GM12872 (cell line): ENCODE data around the gene PRDM16.

ENCODE experiments used
- TF ChIP-seq, protein P1 (sequence below): IDR thresholded peaks from 3 replicates; pipeline ENCODE4 v1.5.1; 2011; ENCODE audit warnings: low read depth, mild to moderate bottlenecking, low read length, moderate library complexity; ENCODE audit not compliant: insufficient read depth

PRDM16 gene

DNA sequence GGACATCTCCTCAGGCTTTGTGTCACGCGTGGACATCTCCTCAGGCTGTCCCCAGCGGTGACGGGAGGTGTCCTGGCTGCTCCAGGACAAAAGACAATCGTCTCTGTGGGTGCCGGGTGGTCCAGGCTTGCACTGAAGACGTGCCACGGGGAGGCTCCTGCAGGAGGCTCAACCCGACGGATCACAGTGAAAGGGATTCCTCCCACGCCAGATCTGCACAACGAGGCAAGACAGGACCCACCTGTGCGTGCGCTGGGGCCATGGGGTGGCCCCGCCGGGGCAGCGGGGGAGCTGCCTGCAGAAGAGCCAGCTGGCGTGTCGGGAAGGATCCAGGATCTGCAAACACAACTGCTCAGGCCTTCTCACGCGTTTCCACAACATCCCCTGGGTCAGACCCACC is 366.7 kb downstream of the PRDM16 start:
- TF ChIP-seq, protein P1, sequence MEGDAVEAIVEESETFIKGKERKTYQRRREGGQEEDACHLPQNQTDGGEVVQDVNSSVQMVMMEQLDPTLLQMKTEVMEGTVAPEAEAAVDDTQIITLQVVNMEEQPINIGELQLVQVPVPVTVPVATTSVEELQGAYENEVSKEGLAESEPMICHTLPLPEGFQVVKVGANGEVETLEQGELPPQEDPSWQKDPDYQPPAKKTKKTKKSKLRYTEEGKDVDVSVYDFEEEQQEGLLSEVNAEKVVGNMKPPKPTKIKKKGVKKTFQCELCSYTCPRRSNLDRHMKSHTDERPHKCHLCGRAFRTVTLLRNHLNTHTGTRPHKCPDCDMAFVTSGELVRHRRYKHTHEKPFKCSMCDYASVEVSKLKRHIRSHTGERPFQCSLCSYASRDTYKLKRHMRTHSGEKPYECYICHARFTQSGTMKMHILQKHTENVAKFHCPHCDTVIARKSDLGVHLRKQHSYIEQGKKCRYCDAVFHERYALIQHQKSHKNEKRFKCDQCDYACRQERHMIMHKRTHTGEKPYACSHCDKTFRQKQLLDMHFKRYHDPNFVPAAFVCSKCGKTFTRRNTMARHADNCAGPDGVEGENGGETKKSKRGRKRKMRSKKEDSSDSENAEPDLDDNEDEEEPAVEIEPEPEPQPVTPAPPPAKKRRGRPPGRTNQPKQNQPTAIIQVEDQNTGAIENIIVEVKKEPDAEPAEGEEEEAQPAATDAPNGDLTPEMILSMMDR, result no peak

DNA sequence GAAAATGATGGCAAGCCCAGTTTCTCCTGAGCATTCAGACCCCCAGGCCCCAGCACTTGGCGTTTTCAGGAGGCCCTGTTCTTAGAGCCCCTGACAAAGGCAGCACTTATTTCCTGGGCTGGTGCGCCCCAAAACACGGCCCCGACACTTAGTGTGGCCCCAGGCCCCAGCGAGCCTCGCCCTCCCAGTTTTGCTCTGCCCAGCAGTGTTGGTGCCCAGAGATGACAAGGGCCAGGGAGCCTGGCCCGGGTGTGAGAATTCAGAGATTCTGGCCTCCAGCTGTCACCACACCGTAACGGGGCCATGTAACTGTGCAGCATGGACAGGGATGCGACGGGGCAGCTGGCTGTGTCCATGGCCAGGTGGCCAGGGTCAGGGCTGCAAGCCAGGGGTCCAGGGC is 367.4 kb downstream of the PRDM16 start:
- TF ChIP-seq, protein P1, result no peak

DNA sequence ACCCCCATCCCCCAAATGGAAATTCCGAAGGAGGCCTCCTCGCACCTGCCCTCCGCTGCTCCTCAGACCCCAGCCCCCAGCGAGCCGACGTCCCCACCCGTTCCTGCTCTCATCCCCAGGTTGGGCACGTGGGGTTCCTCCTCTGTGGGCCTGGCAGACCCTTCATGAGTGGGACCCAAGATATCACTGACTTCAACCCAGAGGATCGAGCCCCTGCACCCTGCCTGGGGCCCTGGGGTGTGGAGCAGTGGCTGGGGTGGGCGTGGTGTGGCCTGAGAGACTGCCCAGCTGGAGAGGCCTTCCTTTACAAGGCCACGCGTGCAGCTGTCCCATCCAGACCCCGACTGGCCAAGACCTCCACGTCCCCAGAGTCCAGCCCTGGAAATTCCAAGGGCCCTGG is 367.9 kb downstream of the PRDM16 start:
- TF ChIP-seq, protein P1, result no peak

DNA sequence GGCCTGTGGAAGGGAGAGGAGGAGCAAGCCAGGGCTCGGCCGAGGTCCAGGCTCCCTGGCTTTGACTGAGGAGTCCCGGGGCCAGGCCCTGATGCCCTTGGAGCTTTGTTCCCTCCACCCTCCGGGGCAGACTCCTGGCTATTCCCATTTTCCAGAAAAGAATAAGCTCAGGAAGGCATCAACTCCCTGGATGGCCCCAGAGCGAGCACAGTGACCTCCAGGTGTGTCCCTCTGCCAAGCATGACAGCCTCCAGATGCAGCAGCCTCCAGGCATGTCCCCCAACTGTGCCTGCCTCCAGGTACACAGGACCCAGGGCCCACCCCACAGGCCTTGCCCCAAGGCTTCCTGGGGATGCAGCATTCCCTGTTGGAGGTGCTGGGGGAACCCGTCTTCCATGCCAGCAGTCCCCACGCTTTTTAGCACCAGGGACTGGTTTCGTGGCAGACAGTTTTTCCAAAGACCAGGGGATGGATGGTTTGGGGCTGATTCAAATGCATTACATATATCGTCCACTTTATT is 369.7 kb downstream of the PRDM16 start:
- TF ChIP-seq, protein P1, result no peak

DNA sequence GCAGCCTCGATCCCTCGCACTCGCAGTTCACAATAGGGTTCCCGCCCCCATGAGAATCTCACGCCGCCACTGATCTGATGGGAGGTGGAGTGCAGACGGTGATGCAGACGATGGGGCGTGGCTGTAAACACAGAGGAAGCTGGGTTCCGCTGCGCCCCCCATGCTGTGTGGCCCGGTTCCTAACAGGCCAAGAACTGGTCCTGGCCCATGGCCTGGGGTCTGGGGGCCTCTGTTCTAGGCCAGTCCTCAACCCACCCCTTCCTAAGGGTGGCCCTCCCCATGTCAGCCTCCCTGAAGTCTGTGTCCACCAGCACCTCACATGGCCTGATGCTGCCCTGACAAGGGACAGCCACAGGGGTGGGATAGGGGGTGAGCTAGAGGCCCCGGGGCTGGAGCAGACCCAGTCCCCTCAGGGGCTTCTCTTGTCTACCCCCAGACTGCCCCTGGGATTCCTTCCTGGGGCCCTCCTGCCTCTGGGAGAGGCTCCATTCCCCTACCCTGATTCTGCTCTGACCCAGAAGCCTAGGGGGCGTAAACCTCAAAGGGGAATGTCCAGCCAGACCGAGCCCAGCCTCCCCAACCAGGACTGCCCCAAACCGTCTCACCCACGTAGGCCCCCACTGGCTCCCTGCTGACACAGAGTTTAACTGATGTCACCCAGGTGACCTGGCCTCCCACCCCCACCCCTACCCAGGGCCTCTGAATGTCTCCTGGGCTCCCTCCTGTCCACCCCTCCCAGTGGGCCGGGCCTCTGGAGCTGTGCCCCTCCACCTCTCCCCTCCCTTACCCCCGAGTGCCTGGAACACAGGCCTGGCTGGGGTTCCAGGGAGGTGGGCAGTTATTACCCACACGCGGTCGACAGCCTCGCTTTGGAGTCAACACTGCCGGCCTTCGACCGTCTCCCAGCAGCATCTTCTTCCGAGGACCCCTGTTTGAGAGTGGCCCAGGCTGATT is 370.6 kb downstream of the PRDM16 start:
- TF ChIP-seq, protein P1, result no peak

DNA sequence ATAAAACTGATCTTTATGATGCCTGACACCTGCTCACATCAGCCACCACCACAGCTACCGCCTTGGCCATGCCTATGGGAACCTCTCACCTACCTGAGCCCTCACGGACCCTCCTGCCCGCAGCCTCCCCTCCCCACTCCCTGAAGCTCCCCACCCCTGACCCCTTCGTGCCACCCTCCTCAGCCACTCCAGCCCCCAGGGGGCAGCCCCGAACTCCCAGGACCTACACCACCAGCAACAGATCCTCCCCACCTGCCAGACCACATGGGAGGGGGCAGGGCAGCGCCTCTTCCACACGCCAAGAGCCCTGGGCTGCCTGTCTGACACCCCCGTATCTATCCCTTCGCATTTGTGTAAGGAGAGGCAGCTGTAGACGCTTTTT is 371.3 kb downstream of the PRDM16 start:
- TF ChIP-seq, protein P1, result no peak

DNA sequence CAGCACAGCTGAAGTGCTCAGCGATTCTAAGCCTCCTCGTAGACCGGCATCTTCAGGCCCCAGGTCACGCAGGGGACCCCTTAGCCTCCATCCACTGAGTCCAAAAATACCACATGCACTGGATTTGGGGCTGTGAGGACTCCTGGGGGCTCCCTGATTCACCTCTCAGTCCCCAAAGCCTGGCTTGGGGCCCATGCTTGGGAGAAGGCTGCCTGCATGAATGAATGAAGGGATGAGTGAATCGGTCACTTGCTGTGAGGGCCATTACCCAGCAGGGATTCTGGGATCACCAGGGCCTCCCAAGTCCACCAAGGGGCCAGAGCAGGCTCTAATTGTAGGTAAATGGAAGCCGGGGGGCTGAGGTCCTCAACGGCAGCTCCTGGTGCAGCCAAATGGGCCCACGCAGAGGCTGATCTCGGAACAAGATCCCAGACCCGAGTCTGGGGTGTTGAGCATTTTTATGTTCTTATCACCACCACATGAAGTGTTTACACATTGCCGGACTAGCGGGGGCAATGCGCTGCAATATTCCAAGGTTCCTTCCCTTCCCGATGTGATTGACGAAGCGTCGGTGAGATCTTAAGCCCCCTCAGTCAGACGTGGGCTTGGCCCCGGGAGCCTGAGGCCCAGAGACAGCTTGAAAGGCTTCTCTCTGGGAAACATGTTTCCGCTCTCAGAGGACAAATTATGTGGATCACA is 371.9 kb downstream of the PRDM16 start:
- TF ChIP-seq, protein P1, result no peak
